ES-I3 (cell line): ENCODE data around the gene C5orf52.

ENCODE experiments used
- H3K36me3 ChIP-seq: 2 replicates; pipeline ENCODE4 v1.6.1; 2013; ENCODE audit warnings: mild to moderate bottlenecking, low read length, control low read depth, moderate library complexity; ENCODE audit not compliant: insufficient read depth
- H3K4me1 ChIP-seq: 2 replicates; pipeline ENCODE4 v1.6.1; 2013; ENCODE audit warnings: mild to moderate bottlenecking, control low read depth, low read length; ENCODE audit not compliant: insufficient read depth
- H3K9ac ChIP-seq: 2 replicates; pipeline ENCODE4 v1.6.1; 2013; ENCODE audit warnings: low read depth, mild to moderate bottlenecking, low read length, moderate library complexity
- H3K9me3 ChIP-seq: 2 replicates; pipeline ENCODE4 v1.6.1; 2013; ENCODE audit warnings: mild to moderate bottlenecking, low read length, moderate library complexity; ENCODE audit not compliant: control insufficient read depth, insufficient read depth

The C5orf52 gene

GRCh38 chr5:157670662-157671591, at the start of gene C5orf52:
Gene C5orf52 (plus strand): TSS chr5:157671533. CDS start chr5:157671615, 82 bp downstream.
- Histone ChIP-seq H3K9ac (no peak within 1 kb of the TSS), H3K36me3 (no peaks in the 10 kb centered on the region), H3K4me1 (no peaks in the 10 kb centered on the region), H3K9me3 (0 out of 2 replicates have a peak, but pooled peaks cover 9% of the 10 kb centered on the region)

GRCh38 chr5:157624144-157624543, 47.2 kb upstream of the C5orf52 start:
- Histone ChIP-seq H3K9me3 (no peaks in the 10 kb centered on the region), H3K9ac (no peak overlapping the region), H3K36me3 (no peaks in the 10 kb centered on the region), H3K4me1 (no peaks in the 10 kb centered on the region)

GRCh38 chr5:157626831-157627230, 44.5 kb upstream of the C5orf52 start:
- Histone ChIP-seq H3K36me3 (no peaks in the 10 kb centered on the region), H3K4me1 (no peaks in the 10 kb centered on the region), H3K9me3 (no peaks in the 10 kb centered on the region), H3K9ac (no peak overlapping the region)

GRCh38 chr5:157630341-157630740, 41.0 kb upstream of the C5orf52 start:
- Histone ChIP-seq H3K36me3 (no peaks in the 10 kb centered on the region), H3K4me1 (no peaks in the 10 kb centered on the region), H3K9me3 (no peaks in the 10 kb centered on the region), H3K9ac (no peak overlapping the region)

GRCh38 chr5:157640406-157641066, 30.8 kb upstream of the C5orf52 start:
- H3K36me3 ChIP-seq: no peaks in the 10 kb centered on the region
- no peak overlapping the region for H3K9ac ChIP-seq
- no peaks in the 10 kb centered on the region for H3K9me3 ChIP-seq
- H3K4me1 ChIP-seq: no peaks in the 10 kb centered on the region

- no peaks in the 10 kb centered on the region for H3K9me3 ChIP-seq
- H3K9ac ChIP-seq: no peak overlapping the region
- no peaks in the 10 kb centered on the region for H3K36me3 ChIP-seq
- no peaks in the 10 kb centered on the region for H3K4me1 ChIP-seq
These were observed 22.9 kb upstream of the C5orf52 start for GRCh38 chr5:157648275-157648990.

GRCh38 chr5:157649101-157649500, 22.2 kb upstream of the C5orf52 start:
- Histone ChIP-seq H3K36me3 (no peaks in the 10 kb centered on the region), H3K9ac (no peak overlapping the region), H3K9me3 (no peaks in the 10 kb centered on the region), H3K4me1 (no peaks in the 10 kb centered on the region)

GRCh38 chr5:157650991-157651611, 20.2 kb upstream of the C5orf52 start:
- Histone ChIP-seq H3K4me1 (no peaks in the 10 kb centered on the region), H3K36me3 (no peaks in the 10 kb centered on the region), H3K9ac (no peak overlapping the region; the same call in 1 of the 2 replicates), H3K9me3 (no peaks in the 10 kb centered on the region)

- Histone ChIP-seq H3K9me3 (0 out of 2 replicates have a peak, but pooled peaks cover 5% of the 10 kb centered on the region), H3K4me1 (no peaks in the 10 kb centered on the region), H3K36me3 (no peaks in the 10 kb centered on the region), H3K9ac (no peak overlapping the region; the same call in 1 of the 2 replicates)
These were observed 19.5 kb upstream of the C5orf52 start for GRCh38 chr5:157651623-157652376.

GRCh38 chr5:157652377-157652692, 19.0 kb upstream of the C5orf52 start, which contains the start of gene SOX30:
Gene SOX30 (minus strand): TSS chr5:157652438. CDS start chr5:157652078, 360 bp downstream.
- 0 out of 2 replicates have a peak, but pooled peaks cover 5% of the 10 kb centered on the region for H3K9me3 ChIP-seq
- H3K36me3 ChIP-seq: no peaks in the 10 kb centered on the region
- no peaks in the 10 kb centered on the region for H3K4me1 ChIP-seq
- no peak within 1 kb of the TSS; the same call in 1 of the 2 replicates for H3K9ac ChIP-seq

GRCh38 chr5:157657516-157657915, 13.8 kb upstream of the C5orf52 start:
- H3K4me1 ChIP-seq: no peaks in the 10 kb centered on the region
- H3K36me3 ChIP-seq: no peaks in the 10 kb centered on the region
- peaks cover 22% of the 10 kb centered on the region; the same call in 1 of the 2 replicates for H3K9me3 ChIP-seq
- no peak overlapping the region for H3K9ac ChIP-seq

GRCh38 chr5:157658893-157659292, 12.4 kb upstream of the C5orf52 start:
- peaks cover 22% of the 10 kb centered on the region; the same call in 1 of the 2 replicates for H3K9me3 ChIP-seq
- H3K4me1 ChIP-seq: no peaks in the 10 kb centered on the region
- no peaks in the 10 kb centered on the region for H3K36me3 ChIP-seq
- H3K9ac ChIP-seq: no peak overlapping the region

- Histone ChIP-seq H3K36me3 (no peaks in the 10 kb centered on the region), H3K9ac (no peak overlapping the region), H3K4me1 (no peaks in the 10 kb centered on the region), H3K9me3 (peaks cover 22% of the 10 kb centered on the region; the same call in 1 of the 2 replicates)
These were observed 11.3 kb upstream of the C5orf52 start for GRCh38 chr5:157659868-157660660.
